IMR-90 (cell line): ENCODE measurements around the gene TBX4. TPM values are rescaled to one million over a fixed set of nuclear protein-coding genes. Genes with fewer than 3 reads are reported as not detected.
A peak's percentile ranks its signal among the peaks of the same experiment; 100 is the strongest.

Experiments
- ATAC-seq: fragments of 200-7000 bp; cut with Tn5 transposase; 2 replicates; pipeline ENCODE4 v1.9.1; 2020; ENCODE audit warnings: low read depth, mild to moderate bottlenecking, moderate library complexity
- BruUV-seq: library from RNA; stranded (reverse); fragments of 400-500 nt; replicated peaks from 2 replicates; lab custom pipeline; 2021; lab: Mats Ljungman, UMichigan
- CTCF ChIA-PET: fragments of 300-600 bp; formaldehyde crosslinking; extraction: SDS; loops from one replicate; lab custom pipeline; 2021; ENCODE audit warnings: antibody characterized with exemption; lab: Yijun Ruan, JAX
- POLR2A ChIA-PET: fragments of 300-600 bp; sonication (Branson Sonifier 250); formaldehyde crosslinking; loops from one replicate; lab custom pipeline; 2022; ENCODE audit warnings: antibody characterized with exemption; ENCODE audit not compliant: unreplicated experiment; lab: Charles Lee
- DNase-seq: peaks from one replicate; pipeline ENCODE4 v3.0.0; 2013
- H2AFZ ChIP-seq: replicated peaks from 2 replicates; pipeline ENCODE3; 2013; ENCODE audit warnings: low read length, mild to moderate bottlenecking; ENCODE audit not compliant: poor library complexity
- H2AK5ac ChIP-seq: 2 replicates; pipeline ENCODE4 v1.6.1; 2013; ENCODE audit warnings: low read depth, low read length, inconsistent platforms
- H2AK9ac ChIP-seq: replicated peaks from 2 replicates; pipeline ENCODE3; 2013; ENCODE audit warnings: mild to moderate bottlenecking, low read depth, low read length, moderate library complexity; ENCODE audit not compliant: poor library complexity
- H2BK120ac ChIP-seq: 2 replicates; pipeline ENCODE4 v1.6.1; 2013; ENCODE audit warnings: low read depth, low read length, inconsistent platforms
- H2BK15ac ChIP-seq: 3 replicates; pipeline ENCODE4 v1.6.1; 2013; ENCODE audit warnings: low read depth, low read length, inconsistent platforms
- H2BK20ac ChIP-seq: 2 replicates; pipeline ENCODE4 v1.6.1; 2013; ENCODE audit warnings: low read depth, mild to moderate bottlenecking, inconsistent platforms, low read length, moderate library complexity
- H2BK5ac ChIP-seq: 2 replicates; pipeline ENCODE4 v1.6.1; 2013; ENCODE audit warnings: mild to moderate bottlenecking, low read depth, low read length, inconsistent platforms; ENCODE audit not compliant: poor library complexity, severe bottlenecking
- H3K14ac ChIP-seq: replicated peaks from 2 replicates; pipeline ENCODE4 v1.6.1; 2013; ENCODE audit warnings: low read depth, low read length, inconsistent platforms
- H3K18ac ChIP-seq: 2 replicates; pipeline ENCODE4 v1.6.1; 2013; ENCODE audit warnings: low read depth, low read length, control low read depth
- H3K23ac ChIP-seq: 2 replicates; pipeline ENCODE4 v1.6.1; 2013; ENCODE audit warnings: low read depth, low read length, inconsistent platforms
- H3K27ac ChIP-seq: 2 replicates; pipeline ENCODE4 v1.5.1; 2013; ENCODE audit warnings: mild to moderate bottlenecking, control low read depth, low read length; ENCODE audit not compliant: insufficient read depth
- H3K27me3 ChIP-seq: 2 replicates; pipeline ENCODE4 v1.6.1; 2013; ENCODE audit warnings: low read length; ENCODE audit not compliant: control insufficient read depth, insufficient read depth
- H3K36me3 ChIP-seq: 2 replicates; pipeline ENCODE4 v1.6.1; 2013; ENCODE audit warnings: low read length, mixed read lengths; ENCODE audit not compliant: control insufficient read depth, insufficient read depth
- H3K4ac ChIP-seq: 2 replicates; pipeline ENCODE4 v1.6.1; 2013; ENCODE audit warnings: low read depth, low read length, inconsistent platforms
- H3K4me1 ChIP-seq: 2 replicates; pipeline ENCODE4 v1.6.1; 2013; ENCODE audit warnings: low read length, mixed read lengths; ENCODE audit not compliant: control insufficient read depth, insufficient read depth
- H3K4me2 ChIP-seq: 2 replicates; pipeline ENCODE4 v1.6.1; 2013; ENCODE audit warnings: low read depth, mild to moderate bottlenecking, control low read depth, low read length, moderate library complexity
- H3K4me3 ChIP-seq: 2 replicates; pipeline ENCODE4 v1.5.1; 2013; ENCODE audit warnings: low read depth, mild to moderate bottlenecking, control low read depth, low read length, moderate library complexity; ENCODE audit not compliant: insufficient read depth
- H3K56ac ChIP-seq: 2 replicates; pipeline ENCODE4 v1.6.1; 2013; ENCODE audit warnings: low read length, inconsistent platforms; ENCODE audit not compliant: insufficient read depth; ENCODE audit errors: extremely low read depth
- H3K79me1 ChIP-seq, 2 experiments: 2 replicates each; pipeline ENCODE4 v1.6.1; 2013; ENCODE audit warnings: low read length in 2 of 2, inconsistent platforms in 1 of 2, low read depth in 1 of 2
- H3K9ac ChIP-seq: 2 replicates; pipeline ENCODE4 v1.6.1; 2013; ENCODE audit warnings: low read depth, low read length, control low read depth
- H3K9me1 ChIP-seq: 2 replicates; pipeline ENCODE4 v1.6.1; 2013; ENCODE audit warnings: low read length, inconsistent platforms; ENCODE audit not compliant: insufficient read depth
- H3K9me3 ChIP-seq: 2 replicates; pipeline ENCODE4 v1.6.1; 2013; ENCODE audit warnings: low read length; ENCODE audit not compliant: control insufficient read depth, insufficient read depth
- H4K20me1 ChIP-seq: 2 replicates; pipeline ENCODE4 v1.6.1; 2013; ENCODE audit warnings: low read length, inconsistent platforms; ENCODE audit not compliant: insufficient read depth
- H4K5ac ChIP-seq: 2 replicates; pipeline ENCODE4 v1.6.1; 2013; ENCODE audit warnings: mild to moderate bottlenecking, low read depth, low read length, control low read depth
- H4K8ac ChIP-seq, 2 experiments: 2 replicates each; pipeline ENCODE4 v1.6.1; 2013; ENCODE audit warnings: low read depth in 2 of 2, low read length in 2 of 2, control low read depth in 1 of 2, inconsistent platforms in 1 of 2
- H4K91ac ChIP-seq: 2 replicates; pipeline ENCODE4 v1.6.1; 2013; ENCODE audit warnings: low read depth, low read length, inconsistent platforms; ENCODE audit not compliant: insufficient read depth
- CHD1 ChIP-seq: IDR thresholded peaks from 2 replicates; pipeline ENCODE4 v1.6.1; 2012; ENCODE audit warnings: low read depth, low read length, improper control_type of control experiment
- CTCF ChIP-seq: conservative IDR thresholded peaks from 2 replicates; pipeline ENCODE4 v1.5.1; 2012; ENCODE audit warnings: mild to moderate bottlenecking, low read depth, low read length, improper control_type of control experiment
- MAFK ChIP-seq: IDR thresholded peaks from 2 replicates; pipeline ENCODE4 v1.6.1; 2012; ENCODE audit warnings: low read depth, low read length, improper control_type of control experiment
- MXI1 ChIP-seq: IDR thresholded peaks from 2 replicates; pipeline ENCODE4 v1.6.1; 2012; ENCODE audit warnings: low read depth, mild to moderate bottlenecking, low read length, moderate library complexity, borderline replicate concordance
- NFE2L2 ChIP-seq: fragments of 150-350 bp; IDR thresholded peaks from 2 replicates; pipeline ENCODE4 v1.6.1; 2016; ENCODE audit warnings: low read depth, mild to moderate bottlenecking, low read length
- RAD21 ChIP-seq: IDR thresholded peaks from 2 replicates; pipeline ENCODE4 v1.6.1; 2012; ENCODE audit warnings: low read length, improper control_type of control experiment
- RFX5 ChIP-seq: IDR thresholded peaks from 2 replicates; pipeline ENCODE4 v1.8.0; 2012; ENCODE audit warnings: low read depth, mild to moderate bottlenecking, low read length, moderate library complexity
- SMC3 ChIP-seq: fragments of 150-350 bp; IDR thresholded peaks from 2 replicates; pipeline ENCODE4 v1.6.1; 2016; ENCODE audit warnings: low read depth, mild to moderate bottlenecking, antibody characterized with exemption, low read length, moderate library complexity
- WGBS, 2 experiments: methylation state at CpG; one replicate each; pipeline versions ENCODE4 v1.1.5 to v1.1.7; 2013; ENCODE audit warnings: missing lambda C conversion rate in 2 of 2; ENCODE audit not compliant: insufficient read length in 1 of 2; ENCODE audit errors: extremely low coverage in 2 of 2; 5-methylcytosine and 5-hydroxymethylcytosine counted together
- dilution Hi-C: fragments of 300-500 bp; cut with HindIII; formaldehyde crosslinking; loops from one replicate; pipeline ENCODE4 v1.14.3; 2018; ENCODE audit warnings: low sequenced_read_pairs; ENCODE audit not compliant: unreplicated experiment
- in situ Hi-C: fragments of 300-500 bp; cut with MboI; formaldehyde crosslinking; loops from 3 replicates; pipeline ENCODE4 v1.14.3; 2019; ENCODE audit warnings: low sequenced_read_pairs, inconsistent platforms, mixed read lengths
- intact Hi-C: fragments of 100-400 bp; cut with micrococcal nuclease; formaldehyde crosslinking; loops from 2 replicates; pipeline ENCODE4 v1.10.0; 2022
- polyA plus RNA-seq, 3 experiments: library from polyadenylated mRNA; depleted of rRNA; stranded (reverse); fragments of >200 nt; gene quantifications; 2 replicates each; pipeline ENCODE4 v1.2.3, GENCODE V29; 2012; ENCODE audit warnings: low replicate concordance in 1 of 3
- total RNA-seq: library from RNA; depleted of rRNA; stranded (reverse); fragments of >200 nt; gene quantifications from 2 replicates; pipeline ENCODE4 v1.2.3, GENCODE V29; 2012
- TF ChIP-seq, protein P1 (sequence below): fragments of 150-350 bp; IDR thresholded peaks from 2 replicates; pipeline ENCODE4 v1.6.1; 2017; ENCODE audit warnings: mild to moderate bottlenecking, antibody characterized with exemption, low read length, low read depth

The TBX4 gene
- total and polyA plus RNA-seq, 2 of the 4 experiments (the other 2 are of a cell fraction), result 0.05 TPM; not detected in 1

DNA sequence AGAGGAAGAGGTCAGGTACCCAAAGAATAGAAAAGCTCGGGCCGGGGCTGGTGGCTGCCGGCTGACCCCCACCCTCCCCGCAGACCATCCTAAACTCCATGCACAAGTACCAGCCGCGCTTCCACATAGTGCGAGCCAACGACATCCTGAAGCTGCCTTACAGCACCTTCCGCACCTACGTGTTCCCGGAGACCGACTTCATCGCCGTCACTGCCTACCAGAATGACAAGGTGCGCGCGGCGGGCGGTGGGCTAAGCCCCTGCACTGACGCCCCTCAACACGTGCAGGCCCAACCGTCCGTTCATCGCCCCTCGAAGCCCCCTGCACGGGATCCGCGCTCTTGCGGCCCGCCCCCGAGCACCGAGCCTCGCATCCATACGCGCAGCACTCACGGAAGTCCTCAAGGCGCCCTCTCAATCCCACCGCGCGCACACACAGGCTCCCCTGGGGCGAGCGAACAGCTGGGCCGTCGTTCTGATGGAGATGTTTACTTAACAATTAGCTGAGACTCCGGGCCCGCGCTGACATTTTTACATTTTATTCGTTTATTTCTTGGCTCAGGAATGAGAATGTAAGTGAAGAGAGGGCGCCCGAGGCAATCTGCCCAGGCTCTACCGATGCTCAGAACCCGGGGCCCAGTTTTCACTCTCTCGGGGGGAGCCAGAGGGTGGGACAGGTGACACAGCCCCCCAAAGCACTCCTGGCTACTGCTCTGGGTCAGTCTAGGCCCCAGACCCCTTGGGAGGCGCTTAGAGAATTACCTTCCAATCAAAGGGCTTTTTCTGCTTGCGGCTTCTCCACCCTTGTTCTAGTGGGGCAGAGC lies 49.0 kb upstream of the TBX4 start (continued):
- no peak for TF ChIP-seq MXI1

DNA sequence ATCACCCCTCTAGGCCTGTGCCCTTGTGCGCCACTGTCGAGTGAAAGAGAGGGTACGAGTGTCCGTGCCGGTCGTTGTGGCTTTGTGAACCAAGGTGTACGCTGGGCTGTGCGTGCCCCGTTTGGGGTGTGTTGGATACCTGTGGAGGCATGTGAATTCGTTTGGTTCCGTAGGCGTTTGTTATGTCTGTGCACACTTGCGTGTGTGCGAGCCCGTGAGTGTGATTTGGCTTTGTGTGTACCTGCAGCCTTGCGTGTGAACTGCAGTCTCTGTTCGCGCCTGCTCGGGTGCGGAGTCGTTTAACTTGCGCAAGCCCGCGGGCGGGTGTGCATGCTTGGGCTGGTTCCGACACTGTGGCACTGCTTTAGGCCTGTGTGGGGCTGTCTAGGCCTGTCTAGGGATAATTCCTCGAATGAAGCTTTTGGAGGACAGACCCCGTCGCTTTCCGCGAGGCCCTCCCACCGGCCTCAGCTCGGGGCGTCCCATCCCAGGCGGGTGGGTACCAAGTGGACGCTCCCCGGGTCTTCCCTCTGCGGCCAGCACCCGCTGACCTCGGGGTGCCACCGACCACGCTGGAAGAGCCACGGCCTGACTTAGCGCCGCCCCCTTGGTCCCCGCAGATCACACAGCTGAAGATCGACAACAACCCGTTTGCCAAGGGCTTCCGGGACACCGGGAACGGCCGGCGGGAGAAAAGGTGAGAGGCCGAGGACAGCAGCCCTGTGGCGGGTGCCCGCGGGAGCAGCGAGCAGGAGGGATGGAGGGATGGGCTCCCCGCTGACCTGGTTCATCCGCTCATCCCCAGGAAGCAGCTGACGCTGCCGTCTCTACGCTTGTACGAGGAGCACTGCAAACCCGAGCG lies 48.2 kb upstream of the TBX4 start:
- dilution Hi-C loops (no loop called here), intact Hi-C loops (no loop called here), in situ Hi-C loops (no loop called here)
- Histone ChIP-seq H3K79me1 (no peaks in the 10 kb centered on the region), H2AFZ (peak overlapping the region; percentile 16), H3K27ac (peak overlapping the region; percentile 100), H3K23ac (peak overlapping the region; percentile 94), H2BK5ac (peak overlapping the region; percentile 91), H3K4me2 (peak overlapping the region; percentile 83), H2BK120ac (peak overlapping the region; percentile 69), H4K5ac (peak overlapping the region; percentile 85), H3K56ac (peak overlapping the region; percentile 87), H3K36me3 (peaks cover 78% of the 10 kb centered on the region), H2BK15ac (peak overlapping the region; percentile 47; the same call in 1 of the 3 replicates), H3K9ac (peak overlapping the region; percentile 100), H3K4ac (peak overlapping the region; percentile 91), H2BK20ac (peak overlapping the region; percentile 34; the same call in 1 of the 2 replicates), H3K27me3 (no peaks in the 10 kb centered on the region), H4K91ac (peak overlapping the region; percentile 85), H2AK5ac (peak overlapping the region; percentile 87), H3K4me1 (peaks cover 29% of the 10 kb centered on the region), H2AK9ac (peak overlapping the region; percentile 93), H4K20me1 (peaks cover 64% of the 10 kb centered on the region), H3K9me3 (no peaks in the 10 kb centered on the region), H3K4me3 (peak overlapping the region; percentile 98), H4K8ac (peak overlapping the region; percentile 43 to 89; a peak in 3 of 4 replicates), H3K9me1 (no peaks in the 10 kb centered on the region), H3K14ac (peak overlapping the region; percentile 98), H3K18ac (peak overlapping the region; percentile 81)
- DNase-seq (peak; percentile 69), ATAC-seq (no peak)
- POLR2A ChIA-PET, result interaction anchor here (0.5 kb wide), 1 partner anchor 201 kb away, joined by 7 read pairs; no protein-coding TSS in a partner anchor
- WGBS, 2 experiments, result 0% methylated on average over 34 of the region's 66 CpGs; no CpG with 5 or more reads in 1 of the 2 experiments
- no TSS peak for BruUV-seq
- CTCF ChIA-PET, result interaction anchor here (0.5 kb wide), 1 partner anchor 161 kb away, joined by 3 read pairs; no protein-coding TSS in a partner anchor
- TF ChIP-seq CHD1 (no peak), CTCF (no peak), RFX5 (no peak), MAFK (no peak), SMC3 (no peak), RAD21 (no peak), MXI1 (no peak), NFE2L2 (no peak)
- TF ChIP-seq, protein P1, sequence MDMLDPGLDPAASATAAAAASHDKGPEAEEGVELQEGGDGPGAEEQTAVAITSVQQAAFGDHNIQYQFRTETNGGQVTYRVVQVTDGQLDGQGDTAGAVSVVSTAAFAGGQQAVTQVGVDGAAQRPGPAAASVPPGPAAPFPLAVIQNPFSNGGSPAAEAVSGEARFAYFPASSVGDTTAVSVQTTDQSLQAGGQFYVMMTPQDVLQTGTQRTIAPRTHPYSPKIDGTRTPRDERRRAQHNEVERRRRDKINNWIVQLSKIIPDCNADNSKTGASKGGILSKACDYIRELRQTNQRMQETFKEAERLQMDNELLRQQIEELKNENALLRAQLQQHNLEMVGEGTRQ, result no peak
